NCI-H774 (cell line): ENCODE results near the gene OTOP1.
"Not testable (repeated sequence)": the region's sequence is repeated elsewhere in the genome, so short reads cannot be mapped to it uniquely, and the experiment has no call there.

ENCODE experiments used
- DNase-seq: peaks from one replicate; lab custom pipeline; 2025; lab: John Stamatoyannopoulos, UW

OTOP1 gene

GRCh38 chr4:4164532-4165173, 62.1 kb downstream of the OTOP1 start:
- not testable (repeated sequence) for DNase-seq

GRCh38 chr4:4162186-4162585, 64.5 kb downstream of the OTOP1 start:
- not testable (repeated sequence) for DNase-seq

GRCh38 chr4:4160956-4161665, 65.6 kb downstream of the OTOP1 start:
- not testable (repeated sequence) for DNase-seq

GRCh38 chr4:4145622-4146021, 81.1 kb downstream of the OTOP1 start:
- not testable (repeated sequence) for DNase-seq

GRCh38 chr4:4143376-4143775, 83.4 kb downstream of the OTOP1 start:
- not testable (repeated sequence) for DNase-seq

GRCh38 chr4:4142679-4143078, 84.0 kb downstream of the OTOP1 start:
- DNase-seq: not testable (repeated sequence)

GRCh38 chr4:4141186-4141585, 85.5 kb downstream of the OTOP1 start:
- DNase-seq: not testable (repeated sequence)
